CD14-positive monocyte (primary cell): ENCODE measurements around the gene ZNF691. TPM values are rescaled to one million over a fixed set of nuclear protein-coding genes. Genes with fewer than 3 reads are reported as not detected.

Experiments used
- DNase-seq, 3 donors: peaks; one replicate each; pipeline ENCODE4 v3.0.0-alpha.2; 2011 to 2022
- H2AFZ ChIP-seq: 2 replicates; pipeline ENCODE4 v1.6.0; 2012; ENCODE audit warnings: mild to moderate bottlenecking, low read depth, low read length, inconsistent platforms; ENCODE audit not compliant: insufficient read depth, poor library complexity, severe bottlenecking
- H3K27ac ChIP-seq, 2 donors: 1 replicate in 1 of 2; 2 replicates in 1 of 2; pipeline ENCODE4 v1.5.1; 2012 to 2013; ENCODE audit warnings: low read length in 2 of 2, control low read depth in 1 of 2, inconsistent platforms in 1 of 2, low read depth in 1 of 2, mild to moderate bottlenecking in 1 of 2
- H3K27me3 ChIP-seq, 2 donors: one replicate each; pipeline versions ENCODE4 v1.6.0 to v1.6.1; 2011 to 2013; ENCODE audit warnings: low read length in 2 of 2; ENCODE audit not compliant: control insufficient read depth in 2 of 2, insufficient read depth in 2 of 2
- H3K36me3 ChIP-seq, 2 donors: replicated peaks in 1 of 2; 1 replicate in 1 of 2; 2 replicates in 1 of 2; pipeline versions ENCODE4 v1.5.1 to v1.6.1; 2012 to 2013; ENCODE audit warnings: low read length in 2 of 2, control low read depth in 1 of 2, inconsistent platforms in 1 of 2, mild to moderate bottlenecking in 1 of 2; ENCODE audit not compliant: insufficient read depth in 2 of 2, control insufficient read depth in 1 of 2
- H3K4me1 ChIP-seq, 2 donors: 1 replicate in 1 of 2; 2 replicates in 1 of 2; pipeline versions ENCODE4 v1.5.1 to v1.6.1; 2012 to 2013; ENCODE audit warnings: low read length in 2 of 2, control low read depth in 1 of 2, inconsistent platforms in 1 of 2, mild to moderate bottlenecking in 1 of 2, moderate library complexity in 1 of 2; ENCODE audit not compliant: insufficient read depth in 2 of 2, control insufficient read depth in 1 of 2
- H3K4me2 ChIP-seq: replicated peaks from 2 replicates; pipeline ENCODE3; 2012; ENCODE audit warnings: low read length, moderate library complexity, mild to moderate bottlenecking; ENCODE audit not compliant: poor library complexity, severe bottlenecking; ENCODE audit errors: extremely low read depth
- H3K4me3 ChIP-seq, 3 experiments: fragments of 200-600 bp in 1 of 3; sonication (generic) in 1 of 3; replicated peaks in 1 of 3; 1 replicate in 2 of 3; 2 replicates in 1 of 3; pipeline ENCODE4 v1.5.1; 2011 to 2013; ENCODE audit warnings: low read length in 3 of 3, mild to moderate bottlenecking in 3 of 3, control low read depth in 2 of 3, low read depth in 2 of 3, inconsistent platforms in 1 of 3, moderate library complexity in 1 of 3
- H3K79me2 ChIP-seq: 2 replicates; pipeline ENCODE4 v1.6.0; 2012; ENCODE audit warnings: mild to moderate bottlenecking, control low read depth, inconsistent platforms, low read length, moderate library complexity; ENCODE audit not compliant: insufficient read depth
- H3K9ac ChIP-seq: 2 replicates; pipeline ENCODE4 v1.6.0; 2017; ENCODE audit warnings: low read length, mild to moderate bottlenecking; ENCODE audit not compliant: insufficient read depth, poor library complexity, severe bottlenecking
- H3K9me3 ChIP-seq, 2 donors: replicated peaks in 1 of 2; 1 replicate in 1 of 2; 2 replicates in 1 of 2; pipeline versions ENCODE4 v1.5.1 to v1.6.1; 2012 to 2013; ENCODE audit warnings: low read length in 2 of 2, control low read depth in 1 of 2; ENCODE audit not compliant: control insufficient read depth in 1 of 2, insufficient read depth in 1 of 2
- H4K20me1 ChIP-seq: 2 replicates; pipeline ENCODE4 v1.6.0; 2012; ENCODE audit warnings: mild to moderate bottlenecking, low read length, control low read depth, moderate library complexity; ENCODE audit not compliant: insufficient read depth
- H3K27ac Mint-ChIP-seq, 7 donors: one replicate each; pipeline ENCODE4 v1.8.0; 2020; ENCODE audit warnings: mild to moderate bottlenecking in 7 of 7, mixed read lengths in 7 of 7, moderate library complexity in 6 of 7, inconsistent platforms in 2 of 7
- H3K27me3 Mint-ChIP-seq, 3 donors: one replicate each; pipeline ENCODE4 v1.8.0; 2021 to 2022; ENCODE audit warnings: low read depth in 3 of 3, mild to moderate bottlenecking in 3 of 3, mixed read lengths in 3 of 3, moderate library complexity in 3 of 3, inconsistent platforms in 1 of 3
- H3K36me3 Mint-ChIP-seq, 2 donors: one replicate each; pipeline ENCODE4 v1.8.0; 2020; ENCODE audit warnings: mixed read lengths in 2 of 2, inconsistent platforms in 1 of 2, mild to moderate bottlenecking in 1 of 2
- H3K4me1 Mint-ChIP-seq: one replicate; pipeline ENCODE4 v1.8.0; 2020; ENCODE audit warnings: mild to moderate bottlenecking, mixed read lengths
- H3K4me3 Mint-ChIP-seq, 2 donors: one replicate each; pipeline ENCODE4 v1.8.0; 2020; ENCODE audit warnings: mild to moderate bottlenecking in 2 of 2, mixed read lengths in 2 of 2, moderate library complexity in 1 of 2
- H3K9me3 Mint-ChIP-seq, 7 donors: one replicate each; pipeline ENCODE4 v1.8.0; 2020 to 2022; ENCODE audit warnings: mixed read lengths in 7 of 7, mild to moderate bottlenecking in 6 of 7, moderate library complexity in 6 of 7, inconsistent platforms in 2 of 7
- WGBS: methylation state at CpG from one replicate; pipeline ENCODE4 v1.1.5; 2013; ENCODE audit warnings: missing lambda C conversion rate; ENCODE audit not compliant: insufficient coverage; 5-methylcytosine and 5-hydroxymethylcytosine counted together
- intact Hi-C, 2 donors: fragments of 100-400 bp; cut with micrococcal nuclease; formaldehyde crosslinking; loops; one replicate each; pipeline versions ENCODE4 v1.15.0 to v1.15.1; 2023
- polyA plus RNA-seq, 3 donors: library from polyadenylated mRNA; depleted of rRNA in 1 of 3; unstranded in 2 of 3; stranded (reverse) in 1 of 3; fragments of 300-500 nt in 2 of 3; fragments of >200 nt in 1 of 3; fragmentation: Illumina TruSeq in 2 of 3; gene quantifications; 1 replicate in 2 of 3; 2 replicates in 1 of 3; pipeline ENCODE4 v1.2.3, GENCODE V29; 2012 to 2021
- TF ChIP-seq, protein P1 (sequence below): fragments of 200-600 bp; IDR thresholded peaks from one replicate; pipeline ENCODE4 v1.8.0; 2022; ENCODE audit warnings: antibody characterized with exemption, mild to moderate bottlenecking

ZNF691 gene
- polyA plus RNA-seq, 3 donors, result 1.3 to 6.7 (median 1.8) TPM

DNA sequence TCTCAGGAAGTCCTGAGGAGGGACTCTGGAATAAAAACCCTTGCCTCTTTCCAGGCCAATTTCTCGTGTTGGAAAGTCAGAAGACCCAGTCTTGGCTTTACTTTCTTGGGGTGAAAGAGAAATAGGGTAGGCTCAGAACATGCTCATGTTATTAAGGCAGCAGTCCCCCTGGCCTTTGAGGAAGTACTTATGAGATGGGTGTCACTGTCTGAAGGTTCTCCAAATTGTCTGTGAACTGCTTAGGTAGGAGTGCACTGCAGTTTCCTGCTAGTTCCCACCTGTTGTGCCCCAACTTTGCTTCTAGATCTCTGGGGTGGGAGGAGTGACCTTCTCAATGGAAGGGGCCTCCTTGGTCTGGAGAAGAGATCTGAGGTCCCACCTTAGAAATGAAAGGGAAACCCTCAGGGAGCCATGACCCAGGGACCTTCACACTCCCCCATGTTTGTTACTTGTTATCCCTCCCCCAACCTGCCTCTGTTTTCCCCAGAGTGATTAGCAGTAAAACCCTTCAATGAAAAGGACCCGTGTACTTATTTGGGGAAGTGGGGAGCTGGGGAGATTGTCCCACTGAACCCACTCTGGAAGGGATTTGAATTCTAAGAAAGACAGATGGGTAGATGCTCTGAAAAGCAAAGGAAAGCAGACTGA, 5.7 kb downstream of the ZNF691 start:
- Mint-ChIP-seq H3K4me1 (peaks cover 13% of the 10 kb centered on the region), H3K9me3 (peaks cover 18 to 26% (median 22%) of the 10 kb centered on the region in 7 donors), H3K4me3 (no peak overlapping the region), H3K27ac (no peak overlapping the region), H3K27me3 (peaks cover 0 to 6% (median 0%) of the 10 kb centered on the region in 3 donors), H3K36me3 (peaks cover 24 to 29% of the 10 kb centered on the region in 2 donors)
- TF ChIP-seq, protein P1, sequence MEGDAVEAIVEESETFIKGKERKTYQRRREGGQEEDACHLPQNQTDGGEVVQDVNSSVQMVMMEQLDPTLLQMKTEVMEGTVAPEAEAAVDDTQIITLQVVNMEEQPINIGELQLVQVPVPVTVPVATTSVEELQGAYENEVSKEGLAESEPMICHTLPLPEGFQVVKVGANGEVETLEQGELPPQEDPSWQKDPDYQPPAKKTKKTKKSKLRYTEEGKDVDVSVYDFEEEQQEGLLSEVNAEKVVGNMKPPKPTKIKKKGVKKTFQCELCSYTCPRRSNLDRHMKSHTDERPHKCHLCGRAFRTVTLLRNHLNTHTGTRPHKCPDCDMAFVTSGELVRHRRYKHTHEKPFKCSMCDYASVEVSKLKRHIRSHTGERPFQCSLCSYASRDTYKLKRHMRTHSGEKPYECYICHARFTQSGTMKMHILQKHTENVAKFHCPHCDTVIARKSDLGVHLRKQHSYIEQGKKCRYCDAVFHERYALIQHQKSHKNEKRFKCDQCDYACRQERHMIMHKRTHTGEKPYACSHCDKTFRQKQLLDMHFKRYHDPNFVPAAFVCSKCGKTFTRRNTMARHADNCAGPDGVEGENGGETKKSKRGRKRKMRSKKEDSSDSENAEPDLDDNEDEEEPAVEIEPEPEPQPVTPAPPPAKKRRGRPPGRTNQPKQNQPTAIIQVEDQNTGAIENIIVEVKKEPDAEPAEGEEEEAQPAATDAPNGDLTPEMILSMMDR, result no peak
- H3K36me3 ChIP-seq, result peaks cover 13 to 34% of the 10 kb centered on the region in 2 donors
- peaks cover 9% of the 10 kb centered on the region for H3K79me2 ChIP-seq
- no peaks in the 10 kb centered on the region for H4K20me1 ChIP-seq
- no peak for DNase-seq
- WGBS, result 70% methylated on average over 2 of the region's 2 CpGs
- no peak overlapping the region for H2AFZ ChIP-seq
- intact Hi-C loops, result no loop called here
- H3K9me3 ChIP-seq, result peaks cover 9 to 17% of the 10 kb centered on the region in 2 donors
- H3K4me3 ChIP-seq, result no peak overlapping the region
- no peak overlapping the region for H3K27ac ChIP-seq
- H3K4me2 ChIP-seq, result no peak overlapping the region
- H3K9ac ChIP-seq, result no peak overlapping the region
- peaks cover 4 to 6% of the 10 kb centered on the region in 2 donors for H3K4me1 ChIP-seq
- H3K27me3 ChIP-seq, result no peaks in the 10 kb centered on the region

DNA sequence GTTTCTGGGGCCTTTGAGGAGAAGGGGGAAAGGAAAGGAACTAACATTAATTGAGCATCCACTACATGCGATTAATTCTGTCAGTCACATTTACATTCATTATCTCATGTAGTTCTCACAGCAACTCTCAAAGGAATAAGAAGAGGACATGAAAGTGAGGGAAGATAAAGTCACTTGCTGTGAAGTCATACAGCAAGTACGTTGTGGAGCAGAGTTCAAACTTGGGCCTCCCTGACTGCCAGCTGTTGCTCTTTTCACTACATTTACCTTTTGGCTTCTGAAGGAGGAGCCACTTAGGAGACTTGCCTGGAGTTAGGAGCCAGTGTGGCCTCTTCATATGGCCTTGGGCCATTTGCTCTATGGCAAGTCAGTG, 6.2 kb downstream of the ZNF691 start:
- no peaks in the 10 kb centered on the region for H4K20me1 ChIP-seq
- peaks cover 22 to 31% (median 27%) of the 10 kb centered on the region in 7 donors for H3K9me3 Mint-ChIP-seq
- peaks cover 8% of the 10 kb centered on the region for H3K4me1 Mint-ChIP-seq
- H3K4me1 ChIP-seq, result peaks cover 0 to 1% of the 10 kb centered on the region in 2 donors
- H3K27me3 Mint-ChIP-seq, result peaks cover 0 to 8% (median 0%) of the 10 kb centered on the region in 3 donors
- no peak overlapping the region for H3K4me2 ChIP-seq
- no peak overlapping the region for H3K9ac ChIP-seq
- H3K27me3 ChIP-seq, result no peaks in the 10 kb centered on the region
- H3K27ac Mint-ChIP-seq, result no peak overlapping the region
- H3K4me3 Mint-ChIP-seq, result no peak overlapping the region
- peaks cover 24 to 29% of the 10 kb centered on the region in 2 donors for H3K36me3 Mint-ChIP-seq
- peaks cover 13 to 34% of the 10 kb centered on the region in 2 donors for H3K36me3 ChIP-seq
- no CpG with 5 or more reads among the region's 2 CpGs for WGBS
- H3K79me2 ChIP-seq, result peaks cover 4% of the 10 kb centered on the region
- TF ChIP-seq, protein P1, result no peak
- no peak for DNase-seq
- no peak overlapping the region for H2AFZ ChIP-seq
- no peak overlapping the region for H3K4me3 ChIP-seq
- H3K9me3 ChIP-seq, result peaks cover 12 to 21% of the 10 kb centered on the region in 2 donors
- intact Hi-C loops, result no loop called here
- no peak overlapping the region for H3K27ac ChIP-seq
